MV-4-11 (cell line): ENCODE measurements around the gene TARBP2.
A peak's percentile ranks its signal among the peaks of the same experiment; 100 is the strongest.

Experiments
- DNase-seq: peaks from one replicate; lab custom pipeline; 2025; lab: John Stamatoyannopoulos, UW

TARBP2 gene

DNA sequence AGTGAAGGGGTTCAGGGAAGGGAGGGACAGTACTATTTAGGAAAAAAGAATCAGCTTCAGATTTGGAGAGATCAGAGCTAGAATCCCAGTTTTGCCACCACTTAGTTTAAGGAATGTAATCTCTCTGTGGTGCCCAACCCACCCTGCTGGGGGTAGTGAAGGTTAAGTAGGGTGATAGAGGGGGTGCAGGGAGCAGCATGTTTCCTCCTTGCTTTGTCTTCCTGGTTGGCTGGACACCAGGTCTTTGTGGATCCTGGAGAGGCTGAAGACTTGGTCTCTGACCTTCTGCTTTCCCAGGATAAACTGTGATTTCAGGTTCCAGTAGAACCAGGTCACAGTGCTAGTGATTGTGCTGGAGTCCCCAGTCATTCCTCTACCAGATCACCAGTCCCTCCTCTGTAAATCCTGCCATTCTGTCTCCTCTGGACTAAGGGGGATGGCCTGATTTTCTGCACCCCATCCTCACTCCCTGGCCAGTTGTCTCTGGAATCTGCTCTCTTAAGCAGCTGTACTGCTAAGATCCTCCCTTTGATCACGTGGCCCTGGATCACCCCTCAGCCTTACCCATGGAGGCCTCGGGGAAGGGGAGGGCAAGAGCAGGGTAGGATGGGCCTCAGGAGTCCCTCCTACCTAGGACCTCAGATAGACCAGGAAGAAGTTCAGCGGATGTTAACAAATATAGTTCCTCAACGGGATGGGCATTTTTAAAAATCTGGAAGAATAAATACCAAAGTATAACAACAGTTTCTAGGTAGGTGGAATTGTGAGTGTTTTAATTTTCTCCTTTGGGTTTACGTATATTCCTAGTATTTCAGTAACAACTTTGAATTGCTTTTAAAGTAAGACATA, 5.0 kb upstream of the TARBP2 start:
- DNase-seq: peak; percentile 45

DNA sequence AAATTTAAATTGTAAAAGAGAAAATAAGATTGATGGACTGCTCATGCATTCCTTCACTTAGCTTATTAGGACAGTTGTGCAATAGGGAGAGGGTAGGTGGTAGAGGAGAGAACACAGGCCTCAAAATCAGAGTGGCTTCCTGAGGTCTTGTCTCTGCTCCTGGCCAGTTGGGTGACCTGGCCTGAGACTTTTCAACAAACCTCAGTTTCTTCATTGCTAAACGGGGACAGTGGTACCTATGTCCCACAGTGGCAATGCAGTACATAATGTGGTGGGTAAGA, 4.4 kb upstream of the TARBP2 start:
- no peak for DNase-seq

DNA sequence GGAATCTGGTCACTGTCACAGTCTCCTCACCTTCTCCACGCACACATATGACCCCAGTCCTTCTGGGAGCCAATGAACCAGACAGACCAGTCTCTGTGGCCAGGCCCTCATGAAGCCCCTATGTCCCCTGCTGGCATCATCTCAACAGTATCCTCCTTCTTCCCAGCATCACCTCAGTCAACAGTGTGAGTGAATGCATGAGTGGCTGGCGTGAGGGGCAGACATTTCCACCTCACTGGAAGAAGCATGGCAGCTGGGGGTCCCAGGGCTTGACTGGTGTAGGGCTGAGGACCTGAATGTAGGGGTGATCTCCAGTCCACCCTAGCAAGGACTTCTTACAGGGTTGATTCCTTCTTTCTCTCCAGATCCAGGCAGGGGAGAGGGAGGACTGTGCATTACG, 3.6 kb upstream of the TARBP2 start:
- DNase-seq: no peak

DNA sequence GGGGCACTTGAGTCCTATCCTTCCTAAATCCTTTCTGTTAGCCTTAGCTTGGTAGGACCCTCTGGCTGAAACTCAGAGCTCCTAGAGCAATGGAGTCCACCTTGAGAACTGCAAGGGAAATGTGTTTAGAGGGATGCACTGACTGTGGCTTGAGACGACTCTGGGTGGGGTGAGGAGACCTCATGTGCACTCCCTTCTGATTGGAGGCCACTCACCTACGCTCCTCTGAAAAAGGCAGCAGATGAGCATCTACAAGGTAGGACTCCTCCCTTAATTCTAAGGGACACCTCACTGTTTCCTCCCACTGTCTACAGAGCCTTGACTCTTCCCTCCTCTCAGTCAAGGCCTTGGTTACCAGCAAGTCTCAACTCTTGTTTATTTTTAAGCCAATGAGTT, 2.9 kb upstream of the TARBP2 start:
- DNase-seq: no peak

DNA sequence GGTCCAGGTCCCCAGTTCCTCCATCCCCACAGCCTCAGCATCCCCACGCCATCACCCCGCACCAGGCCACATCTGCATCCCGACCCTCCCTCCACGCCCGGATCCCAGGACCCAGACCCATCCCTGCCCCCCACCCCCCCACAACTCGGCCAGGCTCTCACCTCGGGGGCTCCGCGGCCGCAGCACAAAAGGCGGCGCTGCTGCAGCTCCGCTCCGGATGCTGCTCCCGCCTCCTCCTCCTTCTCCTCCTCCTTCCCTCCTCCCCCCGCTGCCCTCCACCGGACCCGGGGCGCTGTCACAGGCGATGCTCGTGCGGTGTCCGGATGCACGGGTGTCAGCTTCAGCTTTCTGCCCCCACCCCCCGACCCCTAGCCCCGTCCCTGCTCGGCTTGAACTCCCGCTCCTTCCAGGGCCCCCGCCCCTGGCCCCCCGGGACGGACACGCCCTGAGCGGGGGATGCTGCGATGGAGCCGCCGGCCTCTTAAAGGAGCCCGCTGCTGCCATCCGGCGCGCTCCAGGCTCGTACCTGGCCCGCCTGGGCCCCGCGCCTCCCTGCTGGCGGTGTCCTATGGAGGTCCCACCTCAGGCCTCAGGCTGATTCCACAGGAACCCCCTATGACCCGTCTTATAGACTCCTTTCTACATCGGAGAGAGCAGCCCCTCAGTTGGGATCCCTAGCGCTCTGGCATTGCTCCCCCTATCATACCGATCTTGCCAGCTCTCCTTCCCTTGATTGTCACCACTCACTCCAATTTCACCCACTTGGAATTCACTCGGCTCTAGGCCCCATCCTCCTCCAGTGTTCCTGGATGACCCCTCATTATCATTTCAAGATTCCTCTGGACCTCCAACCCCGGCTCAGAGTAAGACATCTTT, 1.6 kb upstream of the TARBP2 start, which contains the start of gene MAP3K12:
TSS of gene MAP3K12 (minus strand) at position 193 of the 876 bp plus-strand sequence. CDS start 12,067 bp downstream, outside the sequence.
- DNase-seq: no peak

DNA sequence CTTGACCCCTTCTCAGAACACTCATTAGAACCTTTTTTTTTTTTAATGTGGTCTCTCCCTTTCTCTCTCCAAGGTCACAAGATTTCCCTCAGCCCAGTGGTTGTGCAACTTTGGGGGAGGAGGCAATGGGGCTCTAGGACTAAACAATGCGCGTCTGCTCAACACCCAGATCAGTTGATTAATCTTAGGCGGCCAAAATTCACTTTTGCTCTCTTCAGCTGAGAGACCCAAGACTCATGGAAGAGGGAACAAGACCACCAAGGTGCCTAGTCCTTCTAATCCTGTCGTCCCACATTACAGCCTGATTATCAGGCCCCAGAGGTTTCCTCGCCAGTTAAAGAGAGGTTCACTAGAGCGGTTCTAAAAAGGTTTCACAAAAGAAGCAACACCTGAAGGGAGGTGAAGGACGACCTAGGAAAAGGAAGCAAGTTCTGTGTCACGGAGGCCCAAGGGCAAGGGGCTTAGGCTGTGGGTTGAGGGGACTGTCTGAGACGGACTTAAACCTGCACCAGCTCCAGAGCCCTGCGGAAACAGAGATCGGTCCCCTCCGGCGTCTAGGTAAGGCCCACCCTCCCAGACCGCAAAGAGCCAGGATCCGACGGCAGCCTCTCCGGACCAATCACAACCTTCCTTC, 824 bp upstream of the TARBP2 start:
- DNase-seq: peak; percentile 78

DNA sequence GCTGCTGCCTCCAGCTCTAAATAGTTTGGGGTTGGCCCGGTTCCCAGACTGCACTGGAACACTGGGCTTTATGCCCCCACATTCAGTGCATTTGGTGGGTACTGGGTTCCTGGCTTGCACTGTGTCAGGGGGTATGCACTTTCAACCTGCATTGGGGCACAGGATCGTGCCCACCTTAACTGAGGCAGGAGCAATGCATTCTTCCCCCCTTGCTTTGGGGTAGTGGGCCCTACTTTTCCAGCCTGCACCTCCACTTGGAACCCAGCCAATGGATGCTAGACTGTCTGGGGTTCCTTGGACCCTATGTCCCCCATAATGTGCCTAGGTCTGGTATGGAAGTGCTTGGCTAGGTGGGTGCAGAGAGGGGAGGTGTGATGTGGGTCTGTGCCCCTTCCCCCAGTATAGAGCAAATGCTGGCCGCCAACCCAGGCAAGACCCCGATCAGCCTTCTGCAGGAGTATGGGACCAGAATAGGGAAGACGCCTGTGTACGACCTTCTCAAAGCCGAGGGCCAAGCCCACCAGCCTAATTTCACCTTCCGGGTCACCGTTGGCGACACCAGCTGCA, 615 bp downstream of the TARBP2 start:
- no peak for DNase-seq

DNA sequence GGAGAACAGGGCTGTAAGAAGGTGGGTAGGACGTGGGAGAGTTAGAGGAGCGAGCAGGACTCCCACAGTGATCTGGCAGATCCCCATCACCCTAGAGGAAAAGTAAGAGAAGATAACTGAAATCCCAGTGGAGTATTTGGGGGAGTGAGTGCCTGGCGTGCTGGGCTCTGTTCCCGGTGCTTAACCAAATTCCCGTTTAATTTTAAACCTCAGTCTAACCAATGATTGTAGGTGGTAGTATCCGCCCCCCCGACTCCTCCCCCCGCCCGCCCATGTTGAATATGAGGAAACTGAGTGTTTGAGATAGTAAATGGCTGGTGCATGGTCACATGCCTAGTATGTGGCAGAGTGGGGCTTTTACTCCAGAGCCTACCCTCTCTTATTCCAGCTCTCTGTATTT, 1.2 kb downstream of the TARBP2 start:
- no peak for DNase-seq

DNA sequence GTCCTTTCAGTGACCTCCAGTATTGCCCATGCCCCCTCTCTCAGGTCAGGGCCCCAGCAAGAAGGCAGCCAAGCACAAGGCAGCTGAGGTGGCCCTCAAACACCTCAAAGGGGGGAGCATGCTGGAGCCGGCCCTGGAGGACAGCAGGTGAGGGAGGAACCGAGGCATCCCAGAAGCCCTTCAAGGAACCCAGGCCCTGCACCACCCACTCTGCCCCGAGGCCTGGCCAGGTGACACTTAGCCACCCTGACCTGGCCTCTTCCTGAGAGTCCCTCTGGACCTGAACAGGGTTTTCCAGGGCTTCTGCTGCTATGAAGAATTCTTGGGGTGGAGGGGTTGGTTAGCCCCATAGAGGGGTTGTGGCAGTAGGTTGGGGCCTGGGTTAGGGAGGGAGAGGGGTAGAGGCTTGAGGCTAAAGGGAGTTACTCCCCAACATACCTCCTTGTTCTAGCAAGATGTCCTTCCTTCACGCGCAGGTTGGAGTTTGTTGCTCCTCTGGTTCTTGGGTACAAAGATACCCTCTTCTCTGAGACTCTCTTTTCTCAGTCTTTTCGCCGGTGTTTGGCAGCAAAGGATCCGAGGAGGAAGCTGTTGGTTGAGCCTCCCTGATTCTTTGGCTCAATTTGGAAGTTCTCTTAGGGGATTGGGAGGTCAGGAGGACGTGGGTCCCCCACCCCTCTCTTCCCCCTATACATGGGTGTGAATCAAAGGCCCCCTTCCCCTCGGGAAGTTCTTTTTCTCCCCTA, 2.1 kb downstream of the TARBP2 start:
- no peak for DNase-seq

DNA sequence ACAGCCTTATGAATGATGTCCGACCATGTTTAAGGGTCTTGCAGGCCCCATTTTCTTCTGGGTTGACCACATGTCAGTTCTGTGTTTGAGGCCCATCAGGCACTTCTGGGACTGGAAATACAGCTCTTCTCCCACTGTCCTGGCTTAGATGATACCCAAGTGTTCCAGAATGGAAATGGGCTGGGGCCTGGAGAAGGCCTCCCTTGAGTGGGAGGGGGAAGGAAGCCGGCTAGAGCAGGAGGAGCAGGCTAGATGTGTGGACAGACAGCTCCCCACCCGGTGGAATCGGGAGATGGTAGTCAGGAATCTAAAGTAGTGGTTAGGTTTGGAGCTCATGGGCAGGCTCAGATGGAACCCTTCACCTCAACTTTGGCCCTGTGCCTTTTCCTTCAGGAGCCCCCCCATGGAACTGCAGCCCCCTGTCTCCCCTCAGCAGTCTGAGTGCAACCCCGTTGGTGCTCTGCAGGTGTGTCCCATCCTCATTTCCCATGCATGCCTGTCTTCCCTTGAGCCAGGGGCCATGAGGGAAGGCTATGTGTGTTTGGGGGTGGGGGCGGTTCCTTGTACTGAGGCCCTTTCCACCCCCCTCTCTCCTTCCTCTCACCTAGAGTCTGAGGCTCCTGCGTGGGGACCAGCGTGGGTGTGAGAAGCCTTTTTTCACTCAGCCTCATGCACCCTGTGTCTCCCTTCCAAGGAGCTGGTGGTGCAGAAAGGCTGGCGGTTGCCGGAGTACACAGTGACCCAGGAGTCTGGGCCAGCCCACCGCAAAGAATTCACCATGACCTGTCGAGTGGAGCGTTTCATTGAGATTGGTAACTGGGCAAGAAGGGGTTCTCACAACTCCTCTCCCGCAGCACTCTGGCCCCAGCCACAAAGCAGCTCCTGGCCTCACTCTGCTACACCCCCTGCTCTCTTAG, 3.2 kb downstream of the TARBP2 start:
- DNase-seq: no peak

DNA sequence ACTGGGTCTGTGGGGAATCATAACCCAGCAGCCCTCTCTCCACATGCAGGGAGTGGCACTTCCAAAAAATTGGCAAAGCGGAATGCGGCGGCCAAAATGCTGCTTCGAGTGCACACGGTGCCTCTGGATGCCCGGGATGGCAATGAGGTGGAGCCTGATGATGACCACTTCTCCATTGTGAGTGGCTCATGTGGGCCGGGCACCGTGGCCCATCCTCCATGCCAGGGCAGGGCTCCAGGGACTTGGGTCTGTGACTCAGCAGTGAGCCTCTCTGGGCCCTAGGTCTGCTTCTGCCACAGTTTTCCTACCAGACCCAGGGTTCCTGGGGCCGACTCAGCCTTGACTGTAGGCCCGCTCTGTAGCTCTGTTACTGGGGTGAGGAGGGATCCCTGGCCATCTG, 4.0 kb downstream of the TARBP2 start:
- DNase-seq: no peak

DNA sequence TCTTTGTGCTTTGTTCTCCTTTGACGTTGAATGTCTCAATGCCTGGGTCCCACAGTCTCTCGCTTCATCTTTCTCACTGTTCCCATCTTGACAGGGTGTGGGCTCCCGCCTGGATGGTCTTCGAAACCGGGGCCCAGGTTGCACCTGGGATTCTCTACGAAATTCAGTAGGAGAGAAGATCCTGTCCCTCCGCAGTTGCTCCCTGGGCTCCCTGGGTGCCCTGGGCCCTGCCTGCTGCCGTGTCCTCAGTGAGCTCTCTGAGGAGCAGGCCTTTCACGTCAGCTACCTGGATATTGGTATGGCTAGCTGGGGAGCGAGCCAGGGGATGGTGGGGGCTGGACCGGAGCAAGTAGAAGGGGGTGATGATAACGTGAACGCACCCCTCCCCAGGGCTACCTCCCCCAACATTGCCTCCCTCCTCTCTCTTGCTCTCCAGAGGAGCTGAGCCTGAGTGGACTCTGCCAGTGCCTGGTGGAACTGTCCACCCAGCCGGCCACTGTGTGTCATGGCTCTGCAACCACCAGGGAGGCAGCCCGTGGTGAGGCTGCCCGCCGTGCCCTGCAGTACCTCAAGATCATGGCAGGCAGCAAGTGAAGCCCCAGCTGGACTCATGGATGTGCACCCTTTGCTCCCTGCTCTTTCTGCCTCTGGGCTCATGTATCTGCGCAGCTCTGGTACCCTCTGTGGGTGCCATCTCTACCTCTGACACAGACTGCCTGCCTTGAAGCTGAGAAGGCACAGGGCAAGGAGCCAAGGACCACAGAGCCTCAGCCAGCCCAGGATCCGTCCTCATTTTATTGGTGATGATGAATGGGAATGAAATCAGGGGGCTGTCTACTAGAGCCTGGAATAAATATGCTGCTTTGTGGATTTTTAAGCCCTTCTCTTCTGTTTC, 4.7 kb downstream of the TARBP2 start:
- no peak for DNase-seq

DNA sequence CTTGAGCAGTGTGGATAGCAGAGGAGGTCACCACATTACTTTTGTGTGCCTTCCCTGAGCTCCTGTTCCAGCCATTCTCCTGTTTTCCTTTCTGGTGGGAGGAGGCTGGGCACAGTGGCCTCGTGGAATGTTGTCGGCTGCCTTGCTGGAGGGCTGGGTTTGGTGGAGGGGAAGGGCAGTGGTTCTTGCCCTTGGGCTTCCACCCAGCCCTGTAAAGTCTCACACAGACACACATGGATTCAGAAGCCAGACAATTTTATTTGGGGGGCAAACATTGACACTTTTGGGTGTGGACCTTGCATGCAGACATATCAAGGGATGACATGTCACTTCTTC, 5.3 kb downstream of the TARBP2 start:
- no peak for DNase-seq

DNA sequence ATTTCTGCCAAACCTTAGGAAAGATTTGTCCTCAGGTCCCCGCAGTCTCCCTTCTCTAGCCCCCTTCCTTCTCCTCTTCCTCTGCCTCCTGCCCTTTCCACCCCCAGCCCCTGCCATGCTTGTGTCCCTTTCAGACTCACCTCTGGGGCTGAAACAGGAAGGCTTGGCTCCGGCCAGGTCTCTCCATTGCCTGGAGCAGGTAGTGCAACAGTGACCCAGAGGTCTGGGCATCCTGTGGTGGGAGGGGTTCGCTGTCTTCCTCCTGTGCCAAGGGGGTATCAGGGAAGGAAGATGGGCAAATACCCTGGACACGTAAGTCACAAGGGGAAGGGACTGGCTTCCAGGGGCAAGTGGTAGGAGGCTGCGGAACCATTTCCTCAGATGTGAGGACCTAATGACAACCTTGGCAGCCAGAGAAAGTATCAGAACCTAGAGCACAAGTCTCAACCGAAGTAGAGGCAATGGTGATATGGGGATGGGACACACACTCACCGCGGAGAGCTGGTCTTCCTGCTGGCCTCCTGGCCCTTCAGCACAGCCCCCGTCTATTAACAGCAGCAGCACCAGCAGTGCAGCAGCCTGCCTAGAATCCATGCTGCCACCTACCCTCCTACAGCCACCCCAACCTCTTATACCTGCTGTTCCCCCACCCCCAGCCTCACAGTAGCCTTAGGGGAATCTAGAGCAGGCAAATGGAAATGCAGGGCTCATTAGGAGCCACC, 6.0 kb downstream of the TARBP2 start, which contains the start of gene NPFF:
TSS of gene NPFF (minus strand) at position 604 of the 722 bp plus-strand sequence. CDS start at position 594, 10 bp downstream.
- DNase-seq: no peak

DNA sequence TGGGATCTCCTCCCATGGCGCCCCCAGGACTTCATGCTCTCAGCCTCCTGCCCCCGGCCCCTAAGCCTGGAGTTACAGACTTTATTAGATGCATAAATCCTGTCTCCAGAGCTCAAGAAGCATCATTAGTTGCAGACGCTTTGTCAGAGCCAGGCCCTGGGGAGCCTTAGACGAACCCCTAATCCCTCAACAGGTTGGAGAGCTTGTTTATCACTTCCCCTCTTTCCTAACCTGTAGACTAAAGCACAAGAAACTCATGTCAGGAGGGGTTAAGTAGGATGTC, 6.5 kb downstream of the TARBP2 start:
- no peak for DNase-seq

DNA sequence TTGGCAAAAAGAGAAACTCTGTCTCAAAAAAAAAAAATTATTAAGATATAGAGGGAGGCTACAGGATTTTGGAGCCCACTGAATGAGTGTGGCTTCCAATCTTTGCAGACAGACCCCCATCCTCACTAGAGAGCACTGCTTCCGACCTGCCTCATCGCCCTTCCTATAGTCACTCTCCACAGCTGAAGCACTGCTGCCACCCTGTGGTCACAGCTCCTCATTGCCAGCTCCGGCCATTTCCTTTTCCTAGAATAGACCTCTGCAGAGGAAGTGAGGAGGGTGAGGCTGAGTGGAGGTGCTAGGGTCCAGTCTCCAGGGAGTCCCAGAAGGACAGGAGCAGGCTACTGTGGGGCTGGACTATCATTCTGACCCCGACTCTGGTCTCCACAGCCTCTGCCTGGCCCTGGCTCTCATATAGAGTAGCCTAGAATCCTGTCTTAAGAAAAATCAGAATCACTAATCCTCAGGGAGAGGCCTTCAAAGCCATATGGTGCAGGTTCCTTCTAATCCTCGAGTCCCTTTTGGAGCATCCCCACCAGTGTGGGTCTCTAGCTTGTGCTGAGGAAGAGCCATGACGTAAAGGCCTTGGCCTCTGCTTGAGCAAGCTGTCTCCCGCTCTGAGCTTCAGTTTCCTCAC, 7.6 kb downstream of the TARBP2 start:
- DNase-seq: peak; percentile 77

DNA sequence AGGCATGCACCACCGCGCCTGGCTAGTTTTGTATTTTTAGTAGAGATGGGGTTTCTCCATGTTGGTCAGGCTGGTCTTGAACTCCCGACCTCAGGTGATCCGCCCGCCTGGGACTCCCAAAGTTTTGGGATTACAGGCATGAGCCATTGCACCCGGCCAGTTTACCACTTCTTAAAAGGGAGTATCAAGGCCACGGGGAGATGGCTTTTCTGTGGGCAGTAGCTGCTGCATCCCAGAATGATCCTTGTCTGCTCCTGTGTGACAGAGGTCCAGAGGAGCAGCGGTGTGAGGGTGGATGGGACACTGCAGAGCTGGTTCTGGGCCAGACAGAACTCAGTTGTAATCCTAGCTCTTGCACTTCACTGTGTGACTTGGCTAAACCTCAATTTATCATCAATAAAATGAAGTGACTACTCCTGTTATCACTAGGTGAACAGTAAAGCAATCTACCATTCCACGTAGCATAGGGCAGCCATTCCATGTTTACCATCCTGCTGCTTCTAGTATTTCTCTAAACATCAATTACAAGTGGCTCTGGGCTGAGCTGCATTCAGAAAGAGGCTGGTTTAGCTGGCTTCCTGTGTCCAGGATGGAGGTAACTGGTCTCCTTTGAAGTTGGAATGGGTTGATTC, 9.2 kb downstream of the TARBP2 start:
- DNase-seq: no peak

DNA sequence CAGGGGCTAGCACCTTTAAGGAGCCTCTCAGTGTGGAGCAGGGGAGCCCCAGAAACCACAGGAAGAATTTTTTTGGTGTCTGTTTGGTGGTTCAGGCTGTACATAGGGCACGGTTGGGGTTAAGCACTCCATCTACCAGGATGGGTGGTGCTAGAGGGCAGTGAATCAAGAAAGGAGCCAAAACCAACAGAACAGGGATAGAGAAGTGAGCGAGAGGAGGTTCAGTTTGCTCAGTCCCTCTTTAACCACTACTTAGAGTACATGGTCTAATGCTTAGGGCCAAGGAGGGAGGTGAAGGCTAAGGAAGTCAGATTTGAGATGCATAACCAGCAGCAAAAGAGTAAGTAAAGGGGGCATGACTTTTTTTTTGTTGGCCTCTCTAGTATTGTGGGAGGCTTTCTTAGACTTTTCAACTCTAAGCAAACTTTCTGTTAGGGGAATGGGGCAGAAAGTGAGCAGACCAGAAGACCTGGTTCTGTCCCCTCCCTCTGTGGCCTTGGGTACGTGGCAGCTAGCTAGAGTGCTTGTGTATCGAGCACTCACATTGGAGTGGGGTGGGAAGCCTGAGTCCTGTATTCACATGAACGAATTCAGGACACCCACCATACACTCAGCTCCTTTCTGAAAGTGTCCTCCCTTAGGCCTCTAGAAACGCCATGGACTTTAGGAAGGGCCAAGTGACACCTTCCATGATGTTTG, 12.8 kb downstream of the TARBP2 start:
- DNase-seq: no peak
